Astrocyte of the hippocampus (primary cell): ENCODE data around the gene GPR155.
"Not testable (repeated sequence)": the region's sequence is repeated elsewhere in the genome, so short reads cannot be mapped to it uniquely, and the experiment has no call there.

Experiments
- DNase-seq: peaks from one replicate; pipeline ENCODE4 v3.0.0; 2011; ENCODE audit warnings: low read depth, low spot score

GPR155 gene

DNA sequence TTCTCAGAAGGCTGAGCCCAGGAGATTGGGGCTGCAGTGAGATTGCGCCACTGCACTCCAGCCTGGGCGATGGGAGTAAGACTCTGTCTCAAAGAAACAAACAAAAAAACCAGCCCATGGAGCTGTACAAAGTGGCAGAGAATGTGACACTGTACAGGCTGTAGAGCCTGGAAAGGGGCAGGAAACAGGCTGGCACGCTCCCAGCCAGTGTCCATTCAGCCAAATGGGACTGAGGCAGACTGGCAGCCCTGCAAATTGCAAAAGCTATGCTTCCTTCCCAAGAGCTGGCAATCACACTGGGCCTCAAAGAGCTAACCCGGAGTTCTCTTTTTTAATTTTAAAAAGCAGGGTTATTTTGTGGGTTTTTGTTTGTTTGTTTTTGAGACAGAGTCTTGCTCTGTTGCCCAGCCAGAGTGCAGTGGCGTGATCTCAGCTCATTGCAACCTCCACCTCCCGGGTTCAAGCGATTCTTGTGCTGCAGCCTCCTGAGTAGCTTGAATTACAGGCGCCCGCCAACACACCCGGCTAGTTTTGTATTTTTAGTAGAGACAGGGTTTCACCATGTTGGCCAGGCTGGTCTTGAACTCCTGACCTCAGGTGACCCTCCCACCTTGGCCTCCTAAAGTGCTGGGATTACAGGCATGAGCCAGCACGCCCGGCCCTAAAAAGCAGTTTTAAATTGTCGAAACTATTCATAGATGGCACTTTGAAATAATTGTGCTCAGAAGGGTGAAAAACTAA is 48.5 kb downstream of the GPR155 start:
- DNase-seq = peak; percentile 43

DNA sequence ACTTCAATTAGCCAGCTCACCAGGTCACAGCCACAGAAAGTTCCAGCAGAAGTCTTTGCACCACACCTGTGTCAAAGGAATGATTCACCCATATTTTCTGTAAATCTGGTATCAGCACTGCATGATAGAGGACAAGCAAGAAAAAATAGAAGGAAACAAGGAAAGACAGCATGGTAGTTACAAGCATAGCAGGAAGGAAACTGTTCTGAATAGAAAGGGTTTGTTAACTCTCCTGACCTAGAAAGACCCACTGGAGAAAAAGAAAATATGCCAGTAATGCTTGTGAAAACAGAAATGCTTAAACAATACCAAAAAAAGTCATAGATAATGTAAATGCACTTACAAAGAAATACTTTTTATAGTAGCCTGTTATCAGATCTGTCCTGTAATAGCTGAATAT is 50.5 kb downstream of the GPR155 start:
- no peak for DNase-seq

DNA sequence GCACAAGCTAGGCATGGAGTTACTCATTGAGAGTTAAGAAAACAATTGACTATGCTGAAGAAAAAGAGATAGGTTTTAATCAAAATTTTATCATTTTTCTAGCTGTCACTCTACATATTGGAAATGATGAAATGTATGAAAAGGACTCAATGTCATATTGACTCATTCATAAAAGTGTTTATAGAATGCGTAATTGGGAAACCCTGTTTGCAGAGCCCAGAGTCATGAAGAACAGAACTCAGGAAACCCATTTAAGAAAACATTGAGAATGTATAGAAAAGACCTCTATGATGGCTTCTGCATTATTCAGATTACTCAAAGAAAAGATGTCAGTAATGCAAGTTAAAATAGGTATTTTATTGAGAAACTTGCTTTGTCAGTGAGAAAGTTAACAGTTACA is 54.9 kb downstream of the GPR155 start:
- DNase-seq = no peak

DNA sequence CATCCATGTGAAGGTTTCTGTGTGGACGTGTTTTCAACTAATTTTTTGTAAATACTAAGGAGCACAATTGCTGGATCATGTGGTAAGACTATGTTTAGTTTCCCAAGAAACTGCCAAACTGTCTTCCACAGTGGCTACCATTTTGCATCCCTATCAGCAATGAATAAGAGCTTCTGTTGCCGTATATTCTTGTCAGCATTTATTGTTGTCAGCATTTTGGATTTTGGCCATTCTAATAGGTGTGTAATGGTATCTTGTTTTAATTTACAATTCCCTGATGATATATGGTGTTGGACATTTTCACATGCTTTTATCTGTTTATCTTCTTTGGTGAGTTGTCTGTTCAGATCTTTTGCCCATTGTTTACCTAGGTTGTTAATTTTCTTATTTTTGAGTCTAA is 56.8 kb downstream of the GPR155 start:
- no peak for DNase-seq

DNA sequence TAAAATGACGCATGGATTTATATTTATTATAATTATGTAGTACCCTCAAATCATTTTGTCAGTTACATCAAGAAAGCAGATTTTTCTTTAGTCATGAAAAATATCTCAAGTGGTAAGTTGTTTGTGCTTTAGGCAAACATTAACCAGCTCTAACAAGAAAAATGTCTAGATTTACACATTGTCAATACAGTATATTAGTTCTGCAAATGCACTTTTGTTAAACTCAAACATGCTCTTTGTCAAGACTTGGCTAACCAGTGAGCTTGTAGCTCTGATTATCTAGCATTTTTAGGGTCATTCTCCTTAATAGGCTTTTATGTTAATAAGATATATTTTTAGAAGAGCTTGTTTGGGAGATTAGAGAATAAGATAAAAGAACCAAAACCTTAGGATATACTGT is 58.6 kb downstream of the GPR155 start:
- no peak for DNase-seq

DNA sequence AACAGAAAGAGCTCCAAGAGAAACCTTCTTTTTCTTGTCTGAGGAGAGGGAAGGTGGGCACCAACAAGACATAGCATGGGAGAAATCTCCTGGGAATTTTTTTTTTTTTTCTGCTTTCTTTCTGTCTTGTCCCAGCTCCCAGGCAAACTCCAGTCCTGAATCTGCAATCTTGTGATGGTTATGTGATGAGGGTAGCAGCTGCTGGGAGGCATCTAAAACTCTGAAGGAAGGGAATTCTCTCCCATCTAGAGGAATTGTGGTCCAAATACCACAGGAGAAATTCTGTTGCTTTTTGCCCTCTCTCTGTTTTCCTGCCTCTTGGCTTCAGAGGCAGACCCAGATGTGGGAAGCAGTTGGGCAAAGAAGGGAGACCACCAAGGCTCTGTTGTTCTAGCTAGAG is 74.6 kb downstream of the GPR155 start:
- DNase-seq = no peak

DNA sequence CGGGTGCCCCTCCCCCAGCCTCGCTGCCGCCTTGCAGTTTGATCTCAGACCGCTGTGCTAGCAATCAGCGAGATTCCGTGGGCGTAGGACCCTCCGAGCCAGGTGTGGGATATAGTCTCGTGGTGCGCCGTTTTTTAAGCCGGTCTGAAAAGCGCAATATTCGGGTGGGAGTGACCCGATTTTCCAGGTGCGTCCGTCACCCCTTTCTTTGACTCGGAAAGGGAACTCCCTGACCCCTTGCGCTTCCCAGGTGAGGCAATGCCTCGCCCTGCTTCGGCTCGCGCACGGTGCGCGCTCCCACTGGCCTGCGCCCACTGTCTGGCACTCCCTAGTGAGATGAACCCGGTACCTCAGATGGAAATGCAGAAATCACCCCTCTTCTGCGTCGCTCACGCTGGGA is 76.8 kb downstream of the GPR155 start:
- not testable (repeated sequence) for DNase-seq

DNA sequence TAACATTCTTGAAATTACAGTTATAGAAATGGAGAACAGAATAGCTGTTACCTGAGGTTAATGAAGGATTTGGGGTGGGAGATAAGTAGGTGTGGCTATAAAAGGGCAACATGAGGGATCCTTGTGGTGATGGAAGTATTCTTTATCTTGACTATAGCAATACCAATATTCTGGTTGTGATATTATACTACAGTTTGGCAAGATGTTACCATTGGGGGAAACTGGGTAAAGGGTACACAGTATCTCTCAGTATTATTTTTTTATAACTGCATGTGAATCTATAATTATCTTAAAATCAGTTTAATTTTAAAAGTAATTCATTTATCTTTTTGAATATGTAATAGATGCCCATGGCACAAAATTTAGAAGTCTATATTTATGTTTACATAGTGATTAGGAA is 83.2 kb downstream of the GPR155 start:
- DNase-seq = no peak

DNA sequence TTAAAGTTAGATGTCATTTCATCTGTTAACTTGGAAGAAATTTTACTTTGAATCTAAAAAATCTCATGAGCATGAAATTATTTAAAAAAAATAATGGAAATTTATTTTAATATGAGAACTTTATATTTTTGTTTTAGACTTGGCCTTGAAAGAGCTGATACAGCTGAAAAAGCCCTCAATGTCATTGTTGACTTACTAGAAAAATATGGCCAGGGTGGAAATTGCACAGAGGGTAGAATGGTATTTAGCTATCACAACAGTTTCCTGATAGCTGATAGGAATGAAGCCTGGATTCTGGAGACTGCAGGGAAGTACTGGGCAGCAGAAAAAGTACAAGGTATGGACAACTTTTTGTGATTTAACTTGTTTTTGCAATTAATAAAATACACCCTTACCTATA is 86.0 kb downstream of the GPR155 start:
- DNase-seq = no peak

DNA sequence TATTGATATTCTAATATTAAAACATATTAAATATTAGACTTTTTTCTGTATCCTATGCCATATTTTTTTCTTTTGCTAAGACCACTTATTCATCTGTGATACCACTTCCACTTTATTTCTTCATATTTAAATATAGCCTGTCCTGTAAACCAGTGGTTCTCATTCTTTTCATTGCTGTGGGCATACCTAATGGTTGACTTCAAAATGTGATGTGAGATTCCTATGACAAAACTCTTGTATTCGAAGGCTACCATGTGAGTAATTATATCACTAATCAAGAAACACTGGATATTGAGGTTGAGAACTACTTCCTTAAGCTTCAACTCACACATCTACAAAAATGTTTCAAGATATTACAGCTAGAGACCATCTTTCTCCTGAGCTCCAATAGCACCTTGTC is 87.7 kb downstream of the GPR155 start:
- peak; percentile 58 for DNase-seq

DNA sequence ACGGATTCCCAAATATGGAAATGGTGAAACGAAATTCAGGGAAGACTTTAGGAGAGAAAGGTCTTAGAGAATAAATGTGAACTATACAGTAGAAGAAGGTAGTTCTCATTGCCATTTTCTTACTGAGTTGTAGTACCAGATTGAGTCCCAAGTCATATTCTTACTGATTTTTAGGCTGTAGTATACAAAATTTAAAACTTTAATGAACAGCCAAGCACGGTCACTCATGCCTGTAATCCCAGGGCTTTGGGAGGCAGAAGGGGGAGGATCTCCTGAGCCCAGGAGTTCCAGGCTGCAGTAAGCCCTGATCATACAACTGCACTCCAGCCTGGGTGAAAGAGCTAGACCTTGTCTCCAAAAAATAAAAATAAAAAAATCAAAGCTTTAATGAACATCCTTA is 89.1 kb downstream of the GPR155 start:
- no peak for DNase-seq

DNA sequence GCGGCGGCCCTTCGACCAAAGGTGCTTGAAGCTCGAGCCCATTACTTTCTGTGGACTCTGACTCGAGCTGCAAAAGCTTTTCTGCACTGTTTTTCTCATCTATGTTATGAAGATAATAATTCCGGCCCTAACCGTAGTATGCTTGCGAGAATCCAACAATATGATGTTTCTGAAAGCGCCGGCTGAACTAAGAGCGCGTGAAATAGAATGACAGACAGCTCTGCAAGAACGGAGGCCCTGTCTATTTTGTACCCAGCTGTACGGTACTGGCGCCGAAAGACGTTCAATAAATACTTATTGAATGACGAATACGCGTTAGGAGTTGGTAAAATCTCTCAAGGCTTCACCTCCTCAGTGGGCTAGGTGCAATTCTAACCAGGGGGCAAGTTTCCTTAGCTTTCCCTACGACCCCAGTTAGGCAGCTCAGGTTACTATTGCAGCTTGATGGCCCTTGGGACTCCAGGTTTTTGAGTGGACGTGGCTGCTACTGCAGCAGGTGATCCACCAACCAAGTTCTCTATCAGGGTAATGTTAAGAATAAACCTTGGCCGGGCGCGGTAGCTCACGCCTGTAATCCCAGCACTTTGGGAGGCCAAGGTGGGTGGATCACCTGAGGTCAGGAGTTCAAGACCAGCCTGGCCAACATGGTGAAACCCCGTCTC is 90.7 kb downstream of the GPR155 start:
- no peak for DNase-seq

DNA sequence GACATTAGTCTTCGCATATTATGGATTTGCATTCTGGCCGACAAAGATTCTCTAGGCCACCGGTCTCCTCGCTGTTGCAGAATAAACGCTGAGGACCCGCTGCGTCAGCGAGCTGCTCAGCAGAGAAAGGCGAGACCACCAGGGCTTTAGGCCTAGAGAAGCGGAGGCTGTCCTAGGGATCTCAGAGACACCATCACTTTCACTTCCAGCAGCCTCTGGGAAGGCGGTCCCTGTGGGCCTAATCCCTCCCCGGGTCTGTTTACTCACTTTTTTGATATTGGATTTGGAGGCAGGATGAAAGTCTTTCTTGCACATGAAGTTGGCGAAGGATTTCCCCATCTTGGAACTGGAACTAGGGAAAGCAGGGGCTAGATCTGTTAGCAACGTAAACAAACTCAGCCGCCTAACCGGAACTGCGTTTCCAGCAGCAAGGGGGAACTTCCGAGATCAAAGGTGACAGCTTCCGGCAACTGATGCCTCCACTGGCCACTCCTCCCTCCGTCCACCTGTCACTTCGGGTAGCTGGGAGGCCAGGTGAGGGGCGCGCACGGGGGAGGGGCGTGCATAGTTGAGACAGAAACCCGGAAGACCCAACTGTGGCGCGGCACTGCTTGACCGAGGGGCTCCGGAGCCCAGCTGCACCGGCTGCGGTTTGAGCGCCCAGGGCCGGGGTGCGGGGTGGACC is 91.4 kb downstream of the GPR155 start, which contains the start of gene SCRN3:
TSS of gene SCRN3 (plus strand) at position 447 of the 685 bp plus-strand sequence. CDS start 2,554 bp downstream, outside the sequence.
- peak; percentile 84 for DNase-seq

DNA sequence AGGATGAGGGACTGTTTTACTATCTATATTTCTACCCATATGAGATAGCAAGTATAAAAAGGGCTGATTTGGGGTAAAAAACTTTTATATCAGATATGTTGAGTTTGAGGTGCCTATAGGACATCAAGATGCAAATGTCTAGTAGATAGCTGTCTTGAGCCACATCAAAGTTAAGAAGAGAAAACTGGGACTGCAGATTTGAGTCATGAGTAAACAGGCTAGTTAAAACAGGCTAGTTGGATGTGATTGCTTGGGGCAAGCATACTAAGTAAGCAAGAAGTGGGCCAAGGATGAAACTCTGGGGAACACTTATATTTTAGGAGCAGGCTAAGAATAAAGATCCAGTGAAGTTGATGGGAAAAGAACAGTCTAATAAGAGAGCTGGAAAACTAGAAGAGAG is 94.1 kb downstream of the GPR155 start:
- DNase-seq = no peak

DNA sequence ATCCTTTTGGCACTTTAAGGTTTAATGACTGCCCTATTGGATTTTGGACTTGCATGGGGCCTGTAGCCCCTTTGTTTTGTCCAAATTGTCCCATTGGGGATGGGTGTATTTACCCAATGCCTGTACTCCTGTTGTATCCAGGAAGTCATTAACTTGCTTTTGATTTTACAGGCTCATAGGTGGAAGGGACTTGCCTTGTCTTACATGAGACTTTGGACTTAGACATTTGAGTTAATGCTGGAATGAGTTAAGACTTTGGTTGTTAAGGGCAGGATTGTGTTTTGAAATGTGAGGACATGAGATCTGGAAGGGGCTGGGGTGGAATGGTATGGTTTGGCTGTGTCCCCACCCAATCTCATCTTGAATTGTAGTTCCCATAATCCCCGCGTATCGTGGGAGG is 96.5 kb downstream of the GPR155 start:
- not testable (repeated sequence) for DNase-seq

DNA sequence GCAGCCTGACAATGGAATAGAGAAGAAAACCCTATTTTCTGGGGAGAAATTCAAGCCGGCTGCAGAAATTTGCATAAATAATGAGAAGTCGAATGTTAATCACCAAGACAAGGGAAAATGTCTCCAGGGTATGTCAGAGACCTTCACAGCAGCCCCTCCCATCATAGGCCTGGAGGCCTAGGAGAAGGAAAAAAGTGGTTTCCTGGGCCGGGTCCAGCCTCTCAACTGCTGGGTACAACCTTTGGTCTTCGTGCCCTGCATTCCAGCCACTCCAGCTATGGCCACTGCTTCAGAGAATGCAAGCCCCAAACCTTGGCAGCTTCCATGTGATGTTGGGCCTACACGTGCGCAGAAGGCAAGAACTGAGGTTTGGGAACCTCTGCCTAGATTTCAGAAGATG is 97.3 kb downstream of the GPR155 start:
- DNase-seq = no peak

DNA sequence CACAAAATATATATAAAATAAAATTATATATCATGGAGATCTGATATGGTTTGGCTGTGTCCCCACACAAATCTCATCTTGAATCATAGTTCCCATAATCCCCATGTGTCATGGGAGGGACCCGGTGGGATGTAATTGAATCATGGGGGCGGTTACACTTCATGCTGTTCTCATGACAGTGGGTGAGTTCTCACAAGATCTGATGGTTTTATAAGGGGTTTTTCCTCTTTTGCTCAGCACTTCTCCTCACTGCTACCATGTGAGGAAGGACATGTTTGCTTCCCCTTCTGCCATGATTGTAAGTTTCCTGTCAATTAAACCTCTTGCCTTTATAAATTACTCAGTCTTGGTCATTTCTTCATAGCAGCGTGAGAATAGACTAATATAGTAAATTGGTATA is 98.1 kb downstream of the GPR155 start:
- not testable (repeated sequence) for DNase-seq

DNA sequence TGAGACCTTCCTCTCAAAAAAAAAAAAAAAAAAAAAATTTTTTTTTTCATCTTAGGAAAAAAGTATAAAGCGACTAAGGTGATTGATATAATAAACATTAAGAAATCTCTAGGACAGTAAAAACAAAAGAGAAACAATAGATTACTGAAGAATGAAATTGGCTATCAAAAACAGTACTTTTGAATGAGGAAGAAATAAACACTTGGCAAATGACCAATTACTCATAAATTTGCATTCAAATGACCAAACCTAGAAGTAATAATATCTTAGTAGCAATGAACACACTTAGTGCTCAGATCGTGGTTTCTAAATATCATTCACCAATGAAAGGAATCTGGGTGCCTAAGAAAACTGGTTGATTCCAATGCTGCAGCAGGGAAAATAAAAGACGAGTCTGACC is 101.6 kb downstream of the GPR155 start:
- DNase-seq = no peak

DNA sequence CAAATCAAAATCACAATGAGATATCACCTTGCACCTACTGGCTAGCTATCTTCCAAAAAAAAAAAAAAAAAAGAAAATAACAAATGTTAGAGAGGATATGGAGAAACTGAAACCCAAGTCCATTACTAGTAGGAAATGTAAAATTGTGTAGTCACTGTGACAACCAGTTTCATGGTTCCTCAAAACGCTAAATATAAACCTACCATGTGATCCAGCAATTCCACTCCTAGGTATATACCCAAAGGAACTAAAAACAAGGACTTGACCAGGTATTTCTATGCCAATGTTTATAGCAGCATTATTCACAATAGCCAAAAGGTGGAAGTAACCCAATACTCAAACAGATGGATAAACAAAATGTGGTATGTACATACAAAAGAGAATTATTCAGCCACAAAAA is 103.0 kb downstream of the GPR155 start:
- no peak for DNase-seq
